GM12878 (cell line): ENCODE measurements around the gene AKNA. TPM values are rescaled to one million over a fixed set of nuclear protein-coding genes. Genes with fewer than 3 reads are reported as not detected.

Experiments used
- ATAC-seq: fragments of 200-7000 bp; cut with Tn5 transposase; 3 replicates; pipeline ENCODE4 v1.9.1; 2020; ENCODE audit warnings: mild to moderate bottlenecking, moderate library complexity
- BruUV-seq: library from RNA; stranded (reverse); fragments of 400-500 nt; replicated peaks from 2 replicates; lab custom pipeline; 2021; lab: Mats Ljungman, UMichigan
- CTCF ChIA-PET: fragments of 300-600 bp; sonication (Branson Sonifier 250); formaldehyde crosslinking; extraction: SDS; loops from one replicate; lab custom pipeline; 2021; ENCODE audit warnings: inconsistent platforms; lab: Yijun Ruan, JAX
- POLR2A ChIA-PET: fragments of 350-600 bp; formaldehyde crosslinking; extraction: SDS; loops from one replicate; lab custom pipeline; 2021; ENCODE audit warnings: inconsistent platforms; lab: Charles Lee
- RAD21 ChIA-PET: fragments of 300-600 bp; sonication (Branson Sonifier 250); formaldehyde crosslinking; loops from one replicate; lab custom pipeline; 2023; ENCODE audit warnings: antibody characterized with exemption; ENCODE audit not compliant: unreplicated experiment; lab: Charles Lee
- SMC1A ChIA-PET: fragments of 300-600 bp; sonication (Branson Sonifier 250); formaldehyde crosslinking; loops from one replicate; lab custom pipeline; 2023; ENCODE audit not compliant: unreplicated experiment, uncharacterized antibody; lab: Charles Lee
- DNase-seq: peaks from one replicate; pipeline ENCODE4 v3.0.0-alpha.2; 2011; ENCODE audit warnings: low read depth, low spot score
- FAIRE-seq: peaks from 3 replicates; lab custom pipeline; 2011; peaks lifted over from hg19 to GRCh38; lab: Jason Lieb, UNC
- H2AFZ ChIP-seq: 2 replicates; pipeline ENCODE4 v1.6.0; 2011; ENCODE audit warnings: low read depth, low read length, control low read depth; ENCODE audit not compliant: control insufficient read depth
- H3K27ac ChIP-seq: 2 replicates; pipeline ENCODE4 v1.5.1; 2011; ENCODE audit warnings: control low read depth; ENCODE audit not compliant: control insufficient read depth, insufficient read depth
- H3K27me3 ChIP-seq, 2 experiments: replicated peaks in 1 of 2; 2 replicates each; pipeline versions ENCODE4 v1.6.0 to v1.6.1; 2011; ENCODE audit warnings: low read length in 1 of 2; ENCODE audit not compliant: control insufficient read depth in 2 of 2, insufficient read depth in 2 of 2
- H3K36me3 ChIP-seq, 2 experiments: 2 replicates each; pipeline ENCODE4 v1.5.1; 2011; ENCODE audit warnings: low read length in 1 of 2; ENCODE audit not compliant: control insufficient read depth in 2 of 2, insufficient read depth in 2 of 2
- H3K4me1 ChIP-seq: 2 replicates; pipeline ENCODE4 v1.6.1; 2011; ENCODE audit warnings: mild to moderate bottlenecking, low read length, moderate library complexity, mixed read lengths; ENCODE audit not compliant: control insufficient read depth, insufficient read depth
- H3K4me2 ChIP-seq: 2 replicates; pipeline ENCODE4 v1.6.0; 2011; ENCODE audit warnings: control low read depth; ENCODE audit not compliant: control insufficient read depth, insufficient read depth
- H3K4me3 ChIP-seq: fragments of 200-600 bp; sonication (generic); 2 replicates; pipeline ENCODE4 v1.5.1; 2016
- H3K79me2 ChIP-seq: 2 replicates; pipeline ENCODE4 v1.6.0; 2011; ENCODE audit warnings: low read length; ENCODE audit not compliant: control insufficient read depth, insufficient read depth
- H3K9ac ChIP-seq: 2 replicates; pipeline ENCODE4 v1.8.0; 2011; ENCODE audit warnings: low read length, control low read depth, mixed read lengths; ENCODE audit not compliant: control insufficient read depth, insufficient read depth
- H3K9me3 ChIP-seq: replicated peaks from 3 replicates; pipeline ENCODE4 v1.5.1; 2011; ENCODE audit warnings: mild to moderate bottlenecking, low read length; ENCODE audit not compliant: control insufficient read depth, insufficient read depth
- H4K20me1 ChIP-seq: 2 replicates; pipeline ENCODE4 v1.6.0; 2011; ENCODE audit not compliant: control insufficient read depth, insufficient read depth
- HDAC2 ChIP-seq: fragments of 200-600 bp; sonication (generic); IDR thresholded peaks from 2 replicates; pipeline ENCODE4 v1.6.1; 2017
- RELA ChIP-seq: fragments of 450-650 bp; IDR thresholded peaks from 2 replicates; pipeline ENCODE4 v1.8.0; 2014; ENCODE audit warnings: borderline replicate concordance; ENCODE audit not compliant: partially characterized antibody
- RELB ChIP-seq: fragments of 450-650 bp; IDR thresholded peaks from 2 replicates; pipeline ENCODE4 v1.6.1; 2017; ENCODE audit warnings: low read depth, mild to moderate bottlenecking, moderate library complexity
- RUNX3 ChIP-seq: IDR thresholded peaks from 2 replicates; pipeline ENCODE4 v1.6.1; 2012; ENCODE audit warnings: low read length, inconsistent platforms
- ZNF687 ChIP-seq: fragments of 450-650 bp; IDR thresholded peaks from 2 replicates; pipeline ENCODE4 v1.6.1; 2017; ENCODE audit warnings: mild to moderate bottlenecking, moderate library complexity
- WGBS: methylation state at CpG from one replicate; pipeline ENCODE4 v1.1.6; 2016; ENCODE audit warnings: low lambda C conversion rate; ENCODE audit not compliant: insufficient replicate concordance, insufficient coverage; ENCODE audit errors: missing lambda C conversion rate; 5-methylcytosine and 5-hydroxymethylcytosine counted together
- in situ Hi-C: fragments of 300-500 bp; cut with MboI; formaldehyde crosslinking; loops from 9 replicates; pipeline ENCODE4 v1.14.3; 2018; ENCODE audit warnings: mixed read lengths
- intact Hi-C: fragments of 100-400 bp; cut with micrococcal nuclease; formaldehyde crosslinking; loops from one replicate; pipeline ENCODE4 v1.14.2; 2022; ENCODE audit not compliant: unreplicated experiment
- polyA plus RNA-seq, 11 experiments: library from polyadenylated mRNA; depleted of rRNA in 4 of 11; unstranded in 6 of 11; stranded (reverse) in 5 of 11; fragments of >200 nt; fragmentation: Nextera tagmentation in 4 of 11; fragmentation: Illumina TruSeq in 1 of 11; extraction: Ambion mirVana in 4 of 11; extraction: Trizol in 1 of 11; gene quantifications; 1 replicate in 1 of 11; 2 replicates in 10 of 11; pipeline versions ENCODE4 v1.2.1 to v1.2.3, GENCODE V29; 2011 to 2016; ENCODE audit warnings: inconsistent platforms in 2 of 11, missing spikeins in 2 of 11, low read depth in 1 of 11
- total RNA-seq, 4 experiments: library from RNA; depleted of rRNA in 3 of 4; stranded (reverse); fragments of >200 nt in 3 of 4; fragmentation: Illumina TruSeq in 1 of 4; extraction: Trizol in 1 of 4; gene quantifications; 2 replicates each; pipeline versions ENCODE4 v1.2.1 to v1.2.3, GENCODE V29; 2013 to 2021

Gene AKNA
- total and polyA plus RNA-seq, 10 of the 15 experiments (the other 5 are each of a cell fraction or from before 2014, with no cell fraction given): 1.6 to 132 (median 35.3) TPM

- CTCF ChIA-PET: interaction anchor here (0.5 to 2.1 kb wide), 3 partner anchors 46 to 309 kb away, joined by 3 to 5 read pairs (median 3); no protein-coding TSS in a partner anchor
- POLR2A ChIA-PET: interaction anchor here (1.2 kb wide), 1 partner anchor 46 kb away, joined by 4 read pairs; no protein-coding TSS in a partner anchor
- in situ Hi-C loops: no loop called here
- ATAC-seq: no peak
- H3K4me3 ChIP-seq: no peak overlapping the region
- 87% methylated on average over 3 of the region's 3 CpGs for WGBS
- H3K9me3 ChIP-seq: no peaks in the 10 kb centered on the region
- no peaks in the 10 kb centered on the region for H3K79me2 ChIP-seq
- H3K4me2 ChIP-seq: no peak overlapping the region
- peaks cover 10% of the 10 kb centered on the region for H3K4me1 ChIP-seq
- no peak overlapping the region for H2AFZ ChIP-seq
- DNase-seq: no peak
- no peak overlapping the region for H3K9ac ChIP-seq
- no peak for FAIRE-seq
- SMC1A ChIA-PET: interaction anchor here (1.2 kb wide), 1 partner anchor 45 kb away, joined by 3 read pairs; no protein-coding TSS in a partner anchor
- H3K27me3 ChIP-seq: no peaks in the 10 kb centered on the region
- no peak overlapping the region for H3K27ac ChIP-seq
- H3K36me3 ChIP-seq: peaks cover 57 to 66% of the 10 kb centered on the region in 2 experiments
- RAD21 ChIA-PET: interaction anchor here (1.1 kb wide), 1 partner anchor 45 kb away, joined by 4 read pairs; no protein-coding TSS in a partner anchor
- TF ChIP-seq RELB (no peak), RUNX3 (no peak), RELA (no peak), HDAC2 (no peak), ZNF687 (no peak)
- H4K20me1 ChIP-seq: no peaks in the 10 kb centered on the region
- no TSS peak for BruUV-seq
- intact Hi-C loops: loop anchor here (5.0 to 10.0 kb wide), 2 partner anchors 160 to 308 kb away; partner anchors contain the start of gene WHRN
These were observed 43.1 kb downstream of the AKNA start for GRCh38 chr9:114344692-114345091.
